GM12878 (cell line): Measurements from ENCODE around the gene ANKMY2.

ENCODE experiments used
- BHLHE40 ChIP-seq, 2 experiments: fragments of 450-650 bp in 1 of 2; IDR thresholded peaks; 2 replicates each; pipeline ENCODE4 v1.6.1; 2011 to 2017; ENCODE audit warnings: low read depth in 2 of 2, borderline replicate concordance in 1 of 2, improper control_type of control experiment in 1 of 2, low read length in 1 of 2, mild to moderate bottlenecking in 1 of 2
- CTCF ChIP-seq, 3 experiments: IDR thresholded peaks in 2 of 3; conservative IDR thresholded peaks in 1 of 3; 2 replicates each; pipeline ENCODE4 v1.5.1; 2011; ENCODE audit warnings: low read depth in 3 of 3, low read length in 3 of 3, mild to moderate bottlenecking in 3 of 3, control low read depth in 2 of 3, moderate library complexity in 2 of 3, inconsistent platforms in 1 of 3, mixed read lengths in 1 of 3; ENCODE audit not compliant: control insufficient read depth in 2 of 3, insufficient read depth in 1 of 3; ENCODE audit errors: extremely low read depth in 1 of 3
- HSF1 ChIP-seq: fragments of 150-350 bp; IDR thresholded peaks from 2 replicates; pipeline ENCODE4 v1.6.1; 2014; ENCODE audit warnings: mild to moderate bottlenecking, low read depth, low read length
- IRF3 ChIP-seq: fragments of 450-650 bp; IDR thresholded peaks from 2 replicates; pipeline ENCODE4 v1.6.1; 2014; ENCODE audit warnings: mild to moderate bottlenecking
- LARP7 ChIP-seq: fragments of 450-650 bp; IDR thresholded peaks from 2 replicates; pipeline ENCODE4 v1.6.1; 2017; ENCODE audit warnings: mild to moderate bottlenecking
- TARDBP ChIP-seq: IDR thresholded peaks from 2 replicates; pipeline ENCODE4 v1.6.1; 2016; ENCODE audit warnings: borderline replicate concordance
- ZZZ3 ChIP-seq: IDR thresholded peaks from 2 replicates; pipeline ENCODE4 v1.6.1; 2011; ENCODE audit warnings: low read depth; ENCODE audit not compliant: control insufficient read depth, insufficient read length

- TF ChIP-seq HSF1 (no peak), CTCF (IDR thresholded peaks at IDR 0.05 in 2 of 3, conservative IDR thresholded peaks at IDR 0.05 in 1 of 3; ENCODE audit: control insufficient read depth in 2 of 3, extremely low read depth in 1 of 3, insufficient read depth in 1 of 3, low read depth in 3 of 3, low read length in 3 of 3) (no peak), IRF3 (no peak), ZZZ3 (no peak), LARP7 (no peak), TARDBP (no peak), BHLHE40 (IDR thresholded peaks at IDR 0.05; ENCODE audit: borderline replicate concordance in 1 of 2, low read depth in 2 of 2, low read length in 1 of 2) (no peak)
These were observed 55.7 kb downstream of the ANKMY2 start for GRCh38 chr7:16589881-16590280.
